GM21529 (cell line): ENCODE data around the gene PLA2G6.

Experiments
- ATAC-seq: cut with Tn5 transposase; IDR thresholded peaks from one replicate; pipeline ENCODE4 v1.9.1; 2021; ENCODE audit not compliant: unreplicated experiment

Gene PLA2G6

GRCh38 chr22:38214302-38215056 is 32.8 kb upstream of the PLA2G6 start:
- peak; percentile 61 for ATAC-seq

- ATAC-seq, result peak; percentile 18
These were observed 32.3 kb upstream of the PLA2G6 start for GRCh38 chr22:38213990-38214301.

DNA sequence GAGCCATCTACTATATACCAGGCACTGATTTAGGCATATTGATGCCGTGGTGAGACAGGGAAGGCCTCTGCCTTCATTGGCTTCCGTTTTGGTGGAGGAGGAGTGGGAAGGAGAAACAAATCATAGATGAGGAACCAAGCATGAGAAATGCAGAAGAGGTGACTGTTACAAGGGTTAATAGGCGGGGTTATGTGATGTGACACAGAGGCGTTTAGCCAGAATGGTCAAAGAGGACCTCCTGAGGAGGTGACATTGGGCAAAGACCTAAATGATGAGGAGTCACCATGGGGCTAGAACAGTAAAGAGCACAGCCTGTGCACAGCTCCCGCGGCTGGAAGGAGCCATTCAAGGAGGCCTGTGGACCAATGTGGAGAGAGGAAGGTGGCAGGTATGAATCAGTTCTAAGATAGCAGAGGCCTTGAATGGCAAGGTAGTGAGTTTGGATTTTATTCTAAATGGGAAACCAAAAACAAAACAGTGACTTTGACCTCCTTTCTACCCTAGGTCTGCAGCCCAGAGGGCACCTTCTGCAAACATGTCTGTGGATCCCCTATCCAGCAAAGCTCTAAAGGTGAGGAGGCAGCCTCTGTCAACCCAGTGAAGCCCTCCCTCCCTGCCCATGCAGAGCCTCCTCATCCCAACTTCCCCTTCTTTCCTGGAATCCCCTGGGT is 31.8 kb upstream of the PLA2G6 start:
- peak; percentile 8 for ATAC-seq

- ATAC-seq, result no peak
These were observed 30.8 kb upstream of the PLA2G6 start for GRCh38 chr22:38212442-38212841.

- ATAC-seq, result no peak
These were observed 29.9 kb upstream of the PLA2G6 start for GRCh38 chr22:38211556-38211955.

DNA sequence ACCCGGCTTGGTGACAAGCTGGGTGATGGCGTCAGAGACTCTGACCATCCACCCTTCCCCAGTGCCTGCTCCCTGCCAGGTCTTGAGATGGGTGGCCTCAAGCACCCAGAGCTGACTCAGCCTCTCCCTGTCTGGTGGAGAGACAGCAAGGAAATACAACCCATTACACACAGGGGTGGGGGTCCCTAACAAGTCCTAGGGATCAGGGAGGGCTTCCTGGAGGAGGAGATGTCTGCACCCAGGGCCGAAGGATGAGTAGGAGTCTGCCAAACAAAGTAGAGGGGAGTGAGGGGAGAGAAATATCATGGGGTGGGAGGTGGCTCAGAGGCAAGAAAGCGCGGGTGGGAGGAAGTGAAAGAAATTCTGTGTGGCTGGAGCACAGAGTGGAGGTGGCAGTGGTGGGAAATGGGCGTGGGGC is 26.9 kb upstream of the PLA2G6 start:
- ATAC-seq, result no peak

GRCh38 chr22:38207898-38208432 is 26.3 kb upstream of the PLA2G6 start:
- ATAC-seq, result no peak

- ATAC-seq, result no peak
These were observed 23.9 kb upstream of the PLA2G6 start for GRCh38 chr22:38205261-38206128.

GRCh38 chr22:38204784-38205183 is 23.2 kb upstream of the PLA2G6 start:
- ATAC-seq, result no peak

DNA sequence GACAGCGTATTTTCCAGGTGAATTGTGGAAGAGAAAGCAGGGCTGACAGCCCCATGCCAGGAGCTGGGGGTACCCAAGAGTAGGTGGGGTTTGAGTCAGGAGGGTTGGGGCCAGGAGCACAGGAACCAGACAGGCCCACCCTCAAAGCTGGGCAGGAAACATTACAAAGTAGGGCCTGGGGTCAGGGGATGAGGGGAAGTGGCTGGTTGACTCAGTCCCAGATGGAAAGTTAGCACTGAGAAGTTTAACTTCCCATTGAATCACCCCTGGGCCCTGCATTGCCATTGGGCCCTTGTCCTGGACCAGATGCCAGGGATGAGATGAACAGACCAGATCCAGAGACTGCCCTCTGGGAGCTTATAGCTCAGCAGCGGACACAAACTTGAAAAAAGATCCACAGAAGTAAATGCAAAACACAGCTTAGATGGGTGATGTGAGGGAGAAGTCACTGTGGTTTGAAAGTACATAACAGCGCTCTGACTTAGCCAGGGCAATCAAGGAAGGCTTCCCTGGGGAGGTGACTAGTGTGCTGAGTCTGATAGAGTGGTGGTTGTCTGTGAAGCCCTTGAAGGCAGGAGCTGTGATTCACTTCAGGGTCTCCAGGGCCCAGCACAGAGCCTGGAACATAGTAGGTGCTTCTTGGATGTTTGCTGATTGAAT is 22.4 kb upstream of the PLA2G6 start:
- ATAC-seq, result no peak

GRCh38 chr22:38203090-38203810 is 21.6 kb upstream of the PLA2G6 start:
- no peak for ATAC-seq

DNA sequence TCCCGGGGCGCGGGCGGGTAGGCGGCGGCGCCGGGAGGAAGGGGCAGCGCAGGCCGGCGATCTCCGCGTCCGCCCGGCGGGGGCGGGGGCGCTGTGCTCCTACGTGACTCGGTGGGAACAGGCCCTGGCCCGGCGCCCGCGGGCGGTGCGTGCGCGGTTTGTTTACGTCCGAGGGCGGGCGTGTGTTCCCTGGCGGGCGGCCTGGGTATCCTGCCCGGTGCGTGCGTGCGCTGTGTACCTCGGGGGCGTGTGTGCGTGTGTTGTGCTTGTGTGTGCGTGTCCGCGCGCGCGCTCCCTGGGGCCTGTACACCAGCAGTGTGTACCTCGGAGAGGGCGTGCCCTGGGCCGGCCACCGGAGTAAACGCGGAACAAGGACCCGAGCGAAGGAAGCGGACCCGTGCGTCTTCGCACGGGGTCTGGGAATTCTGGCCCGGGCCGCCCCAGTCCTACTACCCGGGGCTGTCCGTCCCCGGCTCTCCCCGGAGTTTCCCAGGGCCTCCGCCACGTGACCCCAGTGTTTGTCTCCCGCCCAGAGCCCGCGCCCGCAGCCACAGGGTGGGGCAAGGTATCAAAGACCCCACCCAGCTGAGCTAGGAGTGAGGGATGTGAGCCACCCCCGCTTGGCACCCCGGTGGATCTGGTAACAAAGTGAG is 20.9 kb upstream of the PLA2G6 start:
- ATAC-seq, result peak; percentile 26

GRCh38 chr22:38201711-38202436 is 20.2 kb upstream of the PLA2G6 start, which contains the start of gene MAFF:
TSS of gene MAFF (plus strand) at chr22:38201994. CDS start at chr22:38213854, 11,860 bp downstream.
- peak; percentile 48 for ATAC-seq

DNA sequence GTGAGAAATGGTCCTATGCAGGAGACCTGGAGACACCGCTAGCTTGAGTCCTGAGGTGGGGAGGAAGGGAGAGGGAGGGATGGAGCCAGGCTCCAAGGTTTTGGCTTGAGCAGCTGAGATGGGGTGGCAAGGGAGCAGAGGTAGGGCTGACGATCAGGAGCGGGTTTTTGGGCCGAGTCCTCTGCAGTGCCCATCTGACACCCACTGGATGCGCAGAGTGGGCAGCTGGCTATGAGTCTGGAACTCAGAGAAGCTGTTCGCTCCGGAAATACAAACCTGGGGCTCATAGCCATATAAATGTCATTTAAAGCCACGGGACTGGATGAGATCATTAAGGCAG is 19.7 kb upstream of the PLA2G6 start:
- no peak for ATAC-seq

DNA sequence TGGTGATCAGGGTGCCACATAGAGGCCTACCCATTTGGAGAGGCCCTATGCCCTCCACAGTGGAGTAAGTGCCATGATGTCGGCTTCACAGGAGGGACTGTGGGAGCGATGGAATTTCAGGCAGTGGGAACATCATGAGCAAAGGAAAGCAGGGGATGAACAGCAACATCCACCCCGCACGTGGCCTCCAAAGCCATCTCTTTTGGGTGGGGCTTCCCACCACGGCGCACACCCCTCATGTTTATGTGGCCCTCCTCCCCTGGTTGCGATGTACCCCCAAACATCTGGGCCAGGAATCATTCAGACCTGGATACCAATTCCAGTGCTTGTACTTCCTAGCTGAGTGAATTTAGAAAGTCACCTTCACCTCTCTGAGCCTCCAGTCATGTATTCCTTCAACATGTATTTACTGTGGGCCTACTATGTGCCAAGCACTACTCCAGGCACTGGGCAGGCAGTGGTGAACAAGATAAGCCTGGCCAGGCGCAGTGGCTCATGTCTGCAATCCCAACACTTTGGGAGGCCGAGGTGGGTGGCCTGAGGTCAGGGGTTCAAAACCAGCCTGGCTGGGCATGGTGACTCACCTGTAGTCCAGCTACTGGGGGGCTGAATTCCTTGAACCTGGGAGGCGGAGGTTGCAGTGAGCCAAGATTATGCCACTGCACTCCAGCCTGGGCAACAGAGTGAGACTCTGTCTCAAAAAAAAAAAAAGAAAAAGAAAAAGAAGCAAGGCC is 18.4 kb upstream of the PLA2G6 start:
- no peak for ATAC-seq

DNA sequence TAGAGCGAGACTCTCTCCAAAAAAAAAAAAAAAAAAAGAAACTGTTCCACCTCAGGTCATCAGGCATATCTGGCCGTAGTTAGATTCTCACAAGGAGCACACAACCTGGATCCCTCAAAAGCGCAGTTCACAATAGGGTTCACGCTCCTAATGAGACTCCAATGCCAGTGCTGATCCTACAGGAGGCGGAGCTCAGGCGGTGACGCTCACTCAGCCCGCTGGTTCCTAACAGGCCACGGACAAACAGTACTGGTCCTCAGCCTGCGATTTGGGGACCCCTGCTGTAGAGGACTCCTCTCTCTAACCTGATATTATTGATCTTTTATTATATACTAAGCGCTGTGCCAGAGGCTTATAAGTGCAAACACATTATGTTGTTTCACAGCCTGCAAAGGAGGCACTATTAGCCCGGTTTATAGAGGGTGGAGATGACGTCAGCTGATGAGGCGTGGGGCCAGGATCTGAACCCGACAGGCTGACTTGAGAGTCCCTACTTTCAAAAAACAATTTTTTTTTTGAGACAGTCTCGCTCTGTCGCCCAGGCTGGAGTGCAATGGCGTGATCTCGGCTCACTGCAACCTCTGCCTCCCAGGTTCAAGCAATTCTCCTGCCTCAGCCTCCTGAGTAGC is 15.3 kb upstream of the PLA2G6 start:
- no peak for ATAC-seq

- no peak for ATAC-seq
These were observed 11.9 kb upstream of the PLA2G6 start for GRCh38 chr22:38193580-38193979.

DNA sequence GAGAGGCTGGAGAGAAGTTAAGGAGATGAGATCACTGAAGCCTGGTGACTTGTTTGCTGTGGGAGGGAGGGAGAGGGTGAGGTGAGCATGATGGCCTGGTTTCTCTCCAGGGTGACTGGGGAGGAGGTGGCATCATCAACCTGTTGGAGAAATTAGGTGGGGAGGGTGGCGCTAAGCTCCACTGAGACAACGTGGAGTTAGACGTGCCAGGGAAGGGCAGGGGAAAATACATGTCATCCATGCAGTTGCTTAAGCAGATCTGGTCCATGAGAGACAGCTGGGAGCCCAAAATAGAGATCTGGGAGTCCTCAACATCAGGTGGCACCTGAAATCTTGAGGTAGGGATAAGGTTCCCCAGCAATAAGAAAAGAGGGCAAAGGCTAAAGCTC is 10.8 kb upstream of the PLA2G6 start:
- no peak for ATAC-seq
